CD4-positive, alpha-beta T cell treated with Interleukin-15 for 1 hour (primary cell): Measurements from ENCODE around the gene MACROD2.
"Not testable (repeated sequence)": the region's sequence is repeated elsewhere in the genome, so short reads cannot be mapped to it uniquely, and the experiment has no call there.

Experiments
- DNase-seq: peaks from one replicate; pipeline ENCODE4 v3.0.0-alpha.2; 2020

MACROD2 gene

DNA sequence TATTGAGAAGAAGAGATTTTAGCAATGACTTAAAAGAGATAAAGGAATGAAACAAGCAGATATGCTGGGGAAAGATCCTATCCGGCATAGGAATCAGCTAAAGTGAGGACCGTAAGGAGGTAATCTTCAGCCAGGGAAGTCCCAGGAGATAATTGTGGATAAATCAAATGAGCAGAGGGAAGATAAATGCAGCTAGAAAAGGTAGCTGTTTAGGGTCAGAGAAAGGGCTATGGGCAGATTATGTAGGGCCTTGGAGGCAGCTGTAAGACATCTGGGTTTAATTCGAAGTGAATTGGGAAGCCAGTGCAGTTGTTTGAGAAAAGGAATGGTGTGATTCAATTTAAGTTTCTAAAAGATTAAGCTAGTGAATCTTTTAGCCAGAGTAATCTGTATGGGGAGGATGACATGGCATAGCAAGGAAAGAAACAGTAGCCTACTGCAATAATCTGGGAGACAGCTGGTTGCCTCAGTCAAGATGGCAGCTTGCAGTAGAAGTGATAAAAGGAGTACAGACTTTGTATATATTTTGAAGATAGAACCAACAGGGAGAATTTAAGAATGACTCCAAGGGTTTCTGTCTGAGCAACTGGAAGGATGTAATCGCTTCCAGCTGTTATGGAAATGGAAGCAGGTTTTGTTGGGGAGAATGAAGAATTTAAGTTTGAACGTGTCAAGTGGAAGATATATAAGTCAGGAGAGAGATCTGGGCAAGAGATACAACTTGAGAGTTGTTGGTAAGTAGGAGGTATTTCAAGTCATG, 894.4 kb downstream of the MACROD2 start:
- no peak for DNase-seq

GRCh38 chr20:14890713-14891112, 895.4 kb downstream of the MACROD2 start:
- DNase-seq: no peak

GRCh38 chr20:14892782-14893181, 897.5 kb downstream of the MACROD2 start:
- no peak for DNase-seq

GRCh38 chr20:14896569-14896968, 901.3 kb downstream of the MACROD2 start:
- no peak for DNase-seq

DNA sequence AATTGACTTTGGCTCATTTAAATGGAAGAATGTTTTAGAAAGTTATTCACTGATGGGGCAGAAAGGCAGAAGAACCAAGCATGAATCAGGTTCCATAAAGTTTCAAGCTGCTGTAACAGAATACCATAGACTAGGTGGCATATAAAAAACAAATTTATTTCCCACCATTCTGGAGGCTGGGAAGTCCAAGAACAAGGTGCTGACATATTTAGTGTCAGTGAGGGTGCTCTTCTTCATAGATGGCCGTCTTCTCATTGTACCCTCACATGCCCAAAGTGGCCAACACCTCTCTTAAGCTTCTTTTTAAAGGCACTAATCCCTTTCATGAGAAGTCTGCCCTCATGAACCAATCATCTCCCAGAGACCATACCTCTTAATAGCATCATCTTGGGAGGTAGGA, 902.3 kb downstream of the MACROD2 start:
- no peak for DNase-seq

DNA sequence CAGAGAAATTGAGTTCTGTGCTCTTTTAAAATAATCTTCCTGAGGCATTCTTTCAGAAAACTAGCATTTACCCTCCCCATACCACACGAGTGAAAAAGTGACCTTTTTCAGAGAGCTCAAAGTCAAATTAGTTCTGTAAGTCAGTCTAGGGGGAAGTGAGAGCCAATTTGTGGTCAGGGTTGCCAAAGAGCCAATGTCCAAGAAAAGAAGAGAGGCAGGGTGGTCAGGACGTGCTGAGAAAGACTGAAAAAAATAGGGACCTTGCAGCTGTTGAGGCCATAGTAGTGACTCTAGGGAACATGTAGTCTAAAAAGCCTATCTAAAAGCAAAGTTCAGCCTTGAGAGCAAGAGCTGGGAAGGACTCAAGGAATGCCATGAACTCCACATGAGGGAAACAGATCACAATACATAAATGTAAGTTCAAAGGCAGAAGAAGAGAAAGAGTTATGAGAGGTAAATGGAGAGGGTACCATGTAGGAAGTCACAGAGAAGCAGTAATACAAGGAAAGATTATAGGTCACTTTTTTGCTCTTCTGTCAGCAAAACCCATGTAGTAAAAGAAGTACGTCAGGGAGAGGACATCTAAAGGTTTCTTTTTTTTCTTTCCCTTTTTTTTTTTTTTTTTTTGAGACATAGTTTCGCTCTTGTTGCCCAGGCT, 907.2 kb downstream of the MACROD2 start:
- DNase-seq: no peak

GRCh38 chr20:14906908-14907434, 911.7 kb downstream of the MACROD2 start:
- DNase-seq: no peak

DNA sequence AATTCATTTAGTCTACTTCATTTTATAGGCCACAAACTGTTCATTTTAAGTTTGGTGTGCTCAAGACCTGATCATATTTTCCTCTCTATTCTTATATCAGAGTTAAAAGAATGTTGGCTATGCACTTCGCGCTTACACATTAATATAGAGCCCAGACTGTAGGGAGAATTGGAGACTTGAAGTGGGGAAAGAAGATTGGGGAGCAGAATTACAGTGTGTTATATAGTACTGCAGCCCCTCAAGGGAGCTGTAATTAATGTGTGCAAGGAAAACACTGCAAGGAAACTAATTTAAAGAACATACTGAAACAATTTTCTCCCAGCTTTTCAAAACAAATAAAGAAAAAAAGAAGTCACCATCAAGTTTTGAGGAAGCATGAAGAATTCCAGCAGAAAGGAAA, 914.8 kb downstream of the MACROD2 start:
- no peak for DNase-seq

DNA sequence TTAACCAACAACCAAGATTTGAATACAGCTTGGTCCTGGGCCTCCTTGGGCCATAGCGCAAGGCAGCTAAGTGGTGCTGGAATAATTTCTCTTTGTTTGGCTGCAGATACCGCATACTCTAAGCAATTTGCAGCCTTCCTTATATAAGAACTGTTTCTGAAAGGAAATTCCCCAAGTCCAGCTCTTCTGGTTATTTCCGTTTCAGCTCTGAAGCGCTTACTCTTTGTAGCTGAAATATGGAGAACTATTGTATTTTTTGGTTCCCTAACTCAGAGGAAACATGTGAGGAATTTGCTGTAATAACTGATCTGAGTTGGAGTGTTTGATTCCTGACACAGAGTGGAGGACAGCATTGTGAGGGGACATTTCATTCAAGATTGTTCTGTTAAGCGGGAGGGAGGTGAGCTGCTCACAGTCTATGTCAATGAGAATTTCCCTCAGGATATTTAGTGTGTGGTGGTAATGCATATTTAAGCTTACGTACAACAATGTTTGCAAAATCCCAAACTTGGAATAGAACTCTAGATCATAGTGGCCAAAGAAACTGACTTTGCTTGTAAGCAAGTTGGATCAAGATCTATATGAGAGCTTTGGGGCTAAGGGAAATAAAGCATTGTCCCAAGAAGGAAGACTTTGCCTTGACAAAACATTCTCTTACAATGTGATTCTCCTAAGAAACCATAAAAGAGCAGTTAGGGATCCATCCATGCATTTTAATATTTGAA, 918.7 kb downstream of the MACROD2 start:
- DNase-seq: no peak

DNA sequence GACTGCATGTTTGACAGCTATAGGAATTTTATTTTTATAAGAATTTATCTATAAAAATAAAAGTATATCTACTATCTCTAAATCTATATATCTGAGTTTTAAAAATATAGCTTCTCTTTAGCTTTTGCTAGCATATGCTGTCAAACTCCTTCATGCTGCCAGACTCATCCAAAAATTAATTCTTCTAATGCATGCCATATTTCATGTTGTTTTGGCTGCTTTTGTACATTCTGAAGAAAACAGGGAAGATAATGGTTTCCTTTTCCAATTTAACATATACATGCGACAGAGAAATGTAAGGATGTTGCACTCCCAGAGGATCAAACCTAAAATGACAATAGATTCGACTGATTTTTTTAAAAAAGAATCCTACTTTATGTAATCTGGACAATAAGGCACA, 919.3 kb downstream of the MACROD2 start:
- DNase-seq: no peak

DNA sequence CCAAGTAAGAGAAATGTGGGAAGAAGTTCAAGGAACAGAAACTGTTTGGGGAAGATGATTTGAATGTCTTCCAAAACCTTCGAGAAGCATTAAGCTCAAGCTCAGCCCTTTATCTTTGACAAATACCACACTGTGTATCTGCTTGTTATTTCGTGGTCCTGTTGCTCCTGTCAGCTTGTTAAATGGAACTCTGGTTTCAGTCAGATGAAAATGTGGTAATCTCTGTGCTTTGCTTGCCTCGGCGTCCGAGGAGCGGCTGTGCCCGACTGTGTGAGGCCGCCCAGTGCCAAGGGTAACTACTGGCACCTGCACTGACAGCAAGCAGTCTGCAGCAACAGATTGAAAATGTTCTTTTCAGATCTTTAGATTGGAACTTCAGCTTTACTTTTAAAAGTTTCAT, 920.0 kb downstream of the MACROD2 start:
- no peak for DNase-seq

DNA sequence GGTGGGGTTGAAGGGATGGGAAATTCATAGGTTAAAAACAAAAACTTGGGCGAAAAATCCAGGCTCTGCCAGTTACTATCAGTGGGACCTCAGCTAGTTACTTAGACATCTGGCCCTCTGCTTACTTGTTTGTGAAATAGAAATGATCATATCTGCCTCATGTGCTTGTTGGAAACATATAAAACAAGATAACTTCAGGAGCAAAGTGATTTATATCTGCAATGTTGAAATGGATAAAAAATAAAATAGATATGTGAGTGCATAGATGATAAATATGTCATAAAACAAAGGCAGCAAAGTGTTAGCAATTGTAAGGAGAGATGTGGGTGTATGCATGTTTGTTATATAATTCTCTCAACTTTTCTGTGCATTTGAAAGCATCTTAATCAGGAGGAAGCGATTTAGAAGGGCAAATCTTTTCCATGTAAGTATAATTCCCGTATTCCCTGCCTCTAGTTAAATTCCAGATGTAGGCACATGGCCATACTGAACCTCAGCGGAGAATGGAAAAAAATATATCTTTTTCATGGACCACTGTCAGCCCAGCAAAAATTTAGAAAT, 921.1 kb downstream of the MACROD2 start:
- no peak for DNase-seq

- DNase-seq: no peak
These were observed 923.0 kb downstream of the MACROD2 start for GRCh38 chr20:14918281-14918680.

DNA sequence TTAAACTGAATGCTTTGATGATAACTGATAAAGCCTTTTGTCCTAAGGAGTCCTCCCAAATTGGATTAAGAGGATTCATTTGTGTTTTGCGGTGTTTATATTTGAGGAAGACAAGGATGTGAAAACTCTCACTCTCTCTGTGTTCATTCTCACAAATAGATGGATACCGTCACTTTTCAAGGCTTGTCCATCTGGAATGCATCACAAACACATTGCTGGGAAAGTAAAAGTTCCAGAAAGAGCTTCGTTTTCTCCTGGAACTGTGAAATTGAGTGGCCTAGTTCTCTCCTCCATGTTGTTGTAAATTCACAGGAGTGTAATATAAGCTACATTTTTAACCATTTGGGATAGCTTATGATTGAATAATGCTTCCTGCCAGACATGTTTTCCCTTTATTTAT, 923.7 kb downstream of the MACROD2 start:
- no peak for DNase-seq

DNA sequence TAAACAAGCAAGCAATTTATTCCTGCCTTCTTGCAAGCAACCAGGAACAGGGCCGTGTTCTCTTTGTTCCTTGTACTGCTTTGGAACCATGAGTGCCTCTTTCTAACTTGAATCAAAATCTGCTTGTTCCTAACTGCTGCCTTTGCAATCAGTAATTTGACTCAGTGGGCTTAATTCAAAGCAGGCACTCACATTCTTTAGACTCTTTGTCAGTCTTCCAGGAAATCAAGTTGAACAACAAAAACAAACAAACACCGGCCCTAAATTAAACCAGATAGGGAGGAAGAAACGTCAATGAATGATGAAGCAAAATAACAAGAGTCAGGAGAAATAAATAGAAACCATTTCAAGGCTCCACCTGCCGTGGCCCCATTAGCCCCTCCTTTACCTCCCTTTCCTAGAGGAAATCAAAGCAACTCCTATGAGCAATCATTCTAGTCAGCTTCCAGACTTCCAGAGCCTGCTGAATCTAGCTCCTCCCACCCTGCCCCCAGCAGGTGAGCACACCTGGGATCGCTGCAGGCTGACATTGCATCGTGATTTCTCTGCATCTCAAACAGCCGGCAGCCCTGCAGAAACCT, 924.3 kb downstream of the MACROD2 start:
- DNase-seq: no peak

DNA sequence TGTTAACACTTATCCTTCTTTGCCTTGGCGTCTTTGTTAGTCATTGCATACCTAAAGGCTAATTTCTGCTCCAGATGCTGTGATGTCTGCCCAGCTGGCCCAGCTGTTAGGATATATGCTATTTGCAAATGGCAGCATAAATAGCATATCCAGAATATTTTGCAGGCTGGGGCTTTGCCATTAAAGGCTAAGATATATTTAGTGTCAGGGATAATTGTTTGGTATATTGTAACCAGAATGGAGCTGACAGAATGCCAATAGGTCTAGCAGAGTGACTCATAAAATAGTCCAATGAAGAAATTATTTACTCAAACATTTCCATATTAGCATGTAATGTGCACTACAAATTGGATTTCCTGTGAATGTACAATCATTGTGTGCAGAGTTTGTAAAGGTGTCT, 926.2 kb downstream of the MACROD2 start:
- no peak for DNase-seq

GRCh38 chr20:14922503-14923267, 927.4 kb downstream of the MACROD2 start:
- no peak for DNase-seq

- DNase-seq: no peak
These were observed 929.1 kb downstream of the MACROD2 start for GRCh38 chr20:14924433-14924832.

DNA sequence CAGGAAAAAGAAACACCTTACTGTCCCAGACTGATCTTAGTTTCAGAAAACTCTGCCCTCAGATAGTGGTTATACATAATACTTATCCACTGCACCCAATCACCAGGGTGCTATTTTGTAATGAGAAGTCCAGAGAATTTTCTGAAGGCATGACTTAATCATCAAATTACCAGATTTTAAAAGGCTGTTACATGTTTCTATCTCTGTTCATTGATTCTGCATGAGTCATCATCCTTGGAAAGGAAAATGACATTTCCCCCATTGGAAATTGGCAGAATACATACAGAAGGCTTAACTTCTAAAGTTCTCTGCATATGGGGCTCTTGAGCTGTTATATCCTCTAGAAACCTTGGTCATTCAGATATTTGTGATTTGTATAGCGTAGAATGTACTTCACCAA, 930.0 kb downstream of the MACROD2 start:
- DNase-seq: no peak

DNA sequence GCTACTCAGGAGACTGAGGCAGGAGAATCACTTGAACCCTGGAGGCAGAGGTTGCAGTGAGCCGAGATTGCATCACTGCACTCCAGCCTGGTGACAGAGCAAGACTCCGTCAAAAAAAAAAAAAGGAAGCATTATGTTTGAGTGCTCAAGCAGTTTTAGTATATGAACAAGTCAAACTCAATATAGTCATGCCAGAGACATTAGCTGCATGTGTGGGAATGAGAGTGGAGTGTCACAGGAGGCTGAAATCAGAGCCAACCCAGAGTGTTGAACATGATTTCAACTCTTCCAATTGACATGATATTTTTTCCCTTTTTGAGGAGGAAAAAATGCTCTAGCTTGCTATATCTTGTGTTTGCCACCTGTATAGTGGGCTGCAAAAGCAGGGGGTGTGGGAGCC, 931.1 kb downstream of the MACROD2 start:
- DNase-seq: not testable (repeated sequence)

- DNase-seq: no peak
These were observed 932.8 kb downstream of the MACROD2 start for GRCh38 chr20:14928083-14928482.

GRCh38 chr20:14929388-14929787, 934.1 kb downstream of the MACROD2 start:
- DNase-seq: no peak
